Measurements from ENCODE around the gene PLEKHA8. TPM values are rescaled to one million over a fixed set of nuclear protein-coding genes. Genes with fewer than 3 reads are reported as not detected.

The PLEKHA8 gene
- total RNA-seq, 1 experiment from 2014 or later, result 8.6 TPM

GRCh38 chr7:30113144-30113543, 84.9 kb downstream of the PLEKHA8 start:
- Histone ChIP-seq H3K9me3 (peaks cover 15% of the 10 kb centered on the region), H3K4me3 (no peak overlapping the region), H3K27me3 (no peaks in the 10 kb centered on the region), H3K36me3 (no peaks in the 10 kb centered on the region)
- no peak for DNase-seq

- Histone ChIP-seq H3K4me3 (no peak overlapping the region), H3K36me3 (no peaks in the 10 kb centered on the region), H3K9me3 (peaks cover 15% of the 10 kb centered on the region), H3K27me3 (no peaks in the 10 kb centered on the region)
- no peak for DNase-seq
Measured at GRCh38 chr7:30114536-30115238, 86.5 kb downstream of the PLEKHA8 start.

GRCh38 chr7:30115709-30116297, 87.6 kb downstream of the PLEKHA8 start:
- Histone ChIP-seq H3K36me3 (no peaks in the 10 kb centered on the region), H3K4me3 (no peak overlapping the region), H3K27me3 (no peaks in the 10 kb centered on the region), H3K9me3 (peaks cover 15% of the 10 kb centered on the region)
- DNase-seq, result no peak

- DNase-seq, result no peak
Measured at GRCh38 chr7:30116771-30117170, 88.6 kb downstream of the PLEKHA8 start.

GRCh38 chr7:30117896-30118295, 89.7 kb downstream of the PLEKHA8 start:
- peaks cover 11% of the 10 kb centered on the region for H3K9me3 ChIP-seq
- H3K36me3 ChIP-seq, result no peaks in the 10 kb centered on the region
- H3K4me3 ChIP-seq, result no peak overlapping the region
- H3K27me3 ChIP-seq, result no peaks in the 10 kb centered on the region
- DNase-seq, result no peak

More at GRCh38 chr7:30116771-30117170, 88.6 kb downstream of the PLEKHA8 start:
- no peak overlapping the region for H3K4me3 ChIP-seq
- peaks cover 15% of the 10 kb centered on the region for H3K9me3 ChIP-seq
- no peaks in the 10 kb centered on the region for H3K27me3 ChIP-seq
- H3K36me3 ChIP-seq, result no peaks in the 10 kb centered on the region

- no peak for DNase-seq
- Histone ChIP-seq H3K9me3 (no peaks in the 10 kb centered on the region), H3K4me3 (no peak overlapping the region), H3K36me3 (no peaks in the 10 kb centered on the region), H3K27me3 (no peaks in the 10 kb centered on the region)
Measured at GRCh38 chr7:30119890-30120577, 91.8 kb downstream of the PLEKHA8 start.

GRCh38 chr7:30133736-30134610, 105.8 kb downstream of the PLEKHA8 start:
- no peaks in the 10 kb centered on the region for H3K36me3 ChIP-seq
- peak overlapping the region; percentile 58 for H3K4me3 ChIP-seq
- no peaks in the 10 kb centered on the region for H3K27me3 ChIP-seq
- H3K9me3 ChIP-seq, result no peaks in the 10 kb centered on the region
- DNase-seq, result no peak

- DNase-seq, result peak; percentile 87
- H3K27me3 ChIP-seq, result no peaks in the 10 kb centered on the region
- H3K9me3 ChIP-seq, result no peaks in the 10 kb centered on the region
- H3K4me3 ChIP-seq, result peak within 1 kb of the TSS; percentile 70
- H3K36me3 ChIP-seq, result no peaks in the 10 kb centered on the region
Measured at GRCh38 chr7:30134611-30135300, 106.5 kb downstream of the PLEKHA8 start, which contains the start of gene MTURN. TSS of gene MTURN (plus strand) at chr7:30134986. CDS start at chr7:30135137, 151 bp downstream.

- H3K36me3 ChIP-seq, result no peaks in the 10 kb centered on the region
- H3K9me3 ChIP-seq, result no peaks in the 10 kb centered on the region
- peak; percentile 58 for DNase-seq
- H3K27me3 ChIP-seq, result no peaks in the 10 kb centered on the region
- peak overlapping the region; percentile 70 for H3K4me3 ChIP-seq
Measured at GRCh38 chr7:30135301-30136116, 107.3 kb downstream of the PLEKHA8 start.

- Histone ChIP-seq H3K27me3 (no peaks in the 10 kb centered on the region), H3K9me3 (no peaks in the 10 kb centered on the region), H3K4me3 (peak overlapping the region; percentile 70), H3K36me3 (no peaks in the 10 kb centered on the region)
- DNase-seq, result no peak
Measured at GRCh38 chr7:30136117-30136731, 108.0 kb downstream of the PLEKHA8 start.

- no peaks in the 10 kb centered on the region for H3K27me3 ChIP-seq
- H3K36me3 ChIP-seq, result no peaks in the 10 kb centered on the region
- no peak for DNase-seq
- no peak overlapping the region for H3K4me3 ChIP-seq
- H3K9me3 ChIP-seq, result no peaks in the 10 kb centered on the region
Measured at GRCh38 chr7:30136743-30137485, 108.7 kb downstream of the PLEKHA8 start.

- H3K36me3 ChIP-seq, result no peaks in the 10 kb centered on the region
- DNase-seq, result no peak
- no peak overlapping the region for H3K4me3 ChIP-seq
- no peaks in the 10 kb centered on the region for H3K27me3 ChIP-seq
- no peaks in the 10 kb centered on the region for H3K9me3 ChIP-seq
Measured at GRCh38 chr7:30139836-30140384, 111.7 kb downstream of the PLEKHA8 start.

GRCh38 chr7:30140456-30140855, 112.2 kb downstream of the PLEKHA8 start:
- Histone ChIP-seq H3K9me3 (no peaks in the 10 kb centered on the region), H3K4me3 (no peak overlapping the region), H3K27me3 (no peaks in the 10 kb centered on the region), H3K36me3 (no peaks in the 10 kb centered on the region)
- DNase-seq, result no peak

- Histone ChIP-seq H3K4me3 (no peak overlapping the region), H3K9me3 (no peaks in the 10 kb centered on the region), H3K27me3 (no peaks in the 10 kb centered on the region), H3K36me3 (no peaks in the 10 kb centered on the region)
- peak; percentile 47 for DNase-seq
Measured at GRCh38 chr7:30142710-30143109, 114.5 kb downstream of the PLEKHA8 start.

Data from MG63 (cell line).